ENCODE measurements around the gene TWNK. TPM values are rescaled to one million over a fixed set of nuclear protein-coding genes. Genes with fewer than 3 reads are reported as not detected.

Gene TWNK
- polyA plus RNA-seq, 4 donors = 9.6 to 15.9 (median 15.4) TPM

DNA sequence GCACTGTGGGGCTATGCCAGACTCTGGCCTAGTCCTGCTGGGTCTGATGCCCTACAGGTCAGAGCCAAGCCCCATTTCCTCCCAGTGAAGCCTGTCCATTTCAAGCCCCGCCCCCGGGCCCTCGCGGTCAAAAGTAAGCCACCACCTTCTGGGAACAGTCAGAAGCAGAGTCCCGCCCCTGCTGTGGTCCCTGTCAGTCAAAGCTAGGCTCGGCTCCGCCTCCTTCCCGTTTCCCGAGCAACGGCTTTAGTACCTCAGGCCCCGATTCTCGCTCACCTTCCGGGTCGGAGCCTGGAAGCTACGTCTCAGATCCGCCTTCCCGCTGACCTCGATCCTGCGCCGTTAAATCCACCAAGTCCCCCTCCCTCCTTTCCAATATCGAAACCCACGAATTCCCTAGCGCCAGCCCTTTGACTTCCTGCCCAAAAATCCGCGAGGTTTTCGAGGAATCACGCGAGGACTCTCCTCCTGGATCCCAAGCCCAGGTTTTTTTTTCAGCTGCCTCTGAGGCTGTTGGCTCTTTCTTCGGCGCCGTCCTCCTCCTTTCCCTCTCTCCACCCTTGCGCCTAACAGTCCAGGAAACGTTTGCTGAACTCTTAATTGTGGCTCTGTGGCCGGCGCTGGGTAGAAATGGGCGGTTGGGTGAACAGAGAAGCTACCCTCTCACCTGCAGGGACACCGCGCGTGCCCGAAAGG lies 55.5 kb downstream of the TWNK start:
- DNase-seq (ENCODE audit: low read depth in 4 of 4, low spot score in 3 of 4) = peak; percentile 87 to 90 (median 88)

DNA sequence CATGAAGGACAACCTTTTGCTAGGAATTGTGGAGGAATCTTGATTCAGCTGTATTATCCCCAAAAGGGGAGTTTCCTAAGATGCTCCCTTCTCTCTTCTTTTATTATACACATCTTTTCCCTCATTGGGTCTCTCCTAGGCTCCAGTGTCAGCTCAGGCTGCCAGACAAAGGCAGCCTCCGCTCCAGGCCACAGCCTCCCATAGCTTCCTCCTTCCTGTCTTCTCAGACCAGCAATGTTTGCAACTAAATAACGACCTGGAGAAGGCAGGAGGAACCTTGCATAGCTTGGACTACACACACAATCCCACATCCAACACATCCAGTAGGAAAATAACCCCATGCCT lies 56.0 kb downstream of the TWNK start:
- DNase-seq (ENCODE audit: low read depth in 4 of 4, low spot score in 3 of 4) = no peak

Other genes starting within 250 kb of the TWNK start
- 100 to 1,000 TPM in 3 of 4 donors, 10 to 100 TPM in 1; 20.2 to 237 (median 161) TPM for gene PAX2, start 242.0 kb upstream of the TWNK start, polyA plus RNA-seq (ENCODE audit: insufficient read length in 4 of 4)
- 10 to 100 TPM; 31.4 to 47.1 (median 34.5) TPM for gene SLF2, start 74.6 kb upstream of the TWNK start, polyA plus RNA-seq (ENCODE audit: insufficient read length in 4 of 4)
- 10 to 100 TPM; 14.8 to 53.8 (median 45.3) TPM for gene SEMA4G, start 18.0 kb upstream of the TWNK start, polyA plus RNA-seq (ENCODE audit: insufficient read length in 4 of 4)
- gene MRPL43, start within 50 bp of the TWNK start, polyA plus RNA-seq (ENCODE audit: insufficient read length in 4 of 4) = 100 to 1,000 TPM in 1 of 4 donors, 10 to 100 TPM in 3; 71.4 to 116 (median 92.1) TPM
- gene LZTS2, start 12.3 kb downstream of the TWNK start, polyA plus RNA-seq (ENCODE audit: insufficient read length in 4 of 4) = 10 to 100 TPM; 47.0 to 75.9 (median 48.5) TPM
- 1 to 10 TPM; 1.3 to 2.9 (median 2.2) TPM for gene PDZD7, start 43.6 kb downstream of the TWNK start, polyA plus RNA-seq (ENCODE audit: insufficient read length in 4 of 4)
- 10 to 100 TPM; 16.7 to 30.3 (median 22.1) TPM for gene SFXN3, start 43.7 kb downstream of the TWNK start, polyA plus RNA-seq (ENCODE audit: insufficient read length in 4 of 4)
- 10 to 100 TPM in 3 of 4 donors, 1 to 10 TPM in 1; 9.6 to 44.4 (median 12.9) TPM for gene KAZALD1, start 74.4 kb downstream of the TWNK start, polyA plus RNA-seq (ENCODE audit: insufficient read length in 4 of 4)
- under 1 TPM in 2 of 4 donors, not detected in 2; 0.10 to 0.24 TPM for gene TLX1, start 143.8 kb downstream of the TWNK start, polyA plus RNA-seq (ENCODE audit: insufficient read length in 4 of 4)
- not detected for gene LBX1, start 241.9 kb downstream of the TWNK start, polyA plus RNA-seq (ENCODE audit: insufficient read length in 4 of 4)

Data from left renal pelvis (tissue), 4 donors.